ENCODE results near the gene UBE2G2. TPM values are rescaled to one million over a fixed set of nuclear protein-coding genes. Genes with fewer than 3 reads are reported as not detected.

The UBE2G2 gene
- polyA plus RNA-seq, 1 donor from 2014 or later = 127 TPM

- Histone ChIP-seq H3K9ac (ENCODE audit: low read length) (no peak overlapping the region), H3K9me3 (ENCODE audit: low read length) (no peaks in the 10 kb centered on the region), H3F3A (ENCODE audit: insufficient read depth, low read length, poor library complexity, severe bottlenecking) (no peaks in the 10 kb centered on the region), H3K36me3 (ENCODE audit: insufficient read depth, low read length) (no peaks in the 10 kb centered on the region), H4K20me1 (ENCODE audit: insufficient read depth) (no peaks in the 10 kb centered on the region), H3K27me3 (ENCODE audit: insufficient read depth, low read depth, low read length) (no peaks in the 10 kb centered on the region), H3K79me2 (replicated peaks; ENCODE audit: insufficient read depth, low read length) (no peaks in the 10 kb centered on the region), H3K27ac (ENCODE audit: low read length) (no peak overlapping the region), H3K4me3 (ENCODE audit: low read length) (no peak overlapping the region), H3K9me2 (ENCODE audit: insufficient read depth, low read length) (no peaks in the 10 kb centered on the region), H2AFZ (ENCODE audit: low read depth, low read length) (no peak overlapping the region), H3K4me2 (ENCODE audit: low read length) (no peak overlapping the region)
- TF ChIP-seq SMC3 (conservative IDR thresholded peaks at IDR 0.05; ENCODE audit: poor library complexity) = no peak
- no peak for TF ChIP-seq POLR2AphosphoS5 (IDR thresholded peaks at IDR 0.05)
- no peak for TF ChIP-seq EZH2 (IDR thresholded peaks at IDR 0.05; ENCODE audit: borderline replicate concordance, insufficient read depth, low read length, poor library complexity, severe bottlenecking)
- TF ChIP-seq REST (IDR thresholded peaks at IDR 0.05; ENCODE audit: borderline replicate concordance) = no peak
- no peak for TF ChIP-seq MXI1 (conservative IDR thresholded peaks at IDR 0.05; ENCODE audit: poor library complexity, severe bottlenecking)
- no peak for TF ChIP-seq CTCF (IDR thresholded peaks at IDR 0.05; ENCODE audit: poor library complexity, severe bottlenecking)
- no peak for TF ChIP-seq RAD21 (conservative IDR thresholded peaks at IDR 0.05)
- TF ChIP-seq TAF1 (IDR thresholded peaks at IDR 0.05; ENCODE audit: low read depth) = no peak
- TF ChIP-seq EP300 (conservative IDR thresholded peaks at IDR 0.05; ENCODE audit: poor library complexity, severe bottlenecking) = no peak
These were observed 32.8 kb upstream of the UBE2G2 start for GRCh38 chr21:44834231-44834950.

- Histone ChIP-seq H3K79me2 (replicated peaks; ENCODE audit: insufficient read depth, low read length) (no peaks in the 10 kb centered on the region), H3K9ac (ENCODE audit: low read length) (no peak overlapping the region), H3K4me3 (ENCODE audit: low read length) (no peak overlapping the region), H3K27ac (ENCODE audit: low read length) (no peak overlapping the region), H3K27me3 (ENCODE audit: insufficient read depth, low read depth, low read length) (no peaks in the 10 kb centered on the region), H4K20me1 (ENCODE audit: insufficient read depth) (no peaks in the 10 kb centered on the region), H3K9me3 (ENCODE audit: low read length) (peaks cover 5% of the 10 kb centered on the region), H3K9me2 (ENCODE audit: insufficient read depth, low read length) (no peaks in the 10 kb centered on the region), H2AFZ (ENCODE audit: low read depth, low read length) (no peak overlapping the region), H3F3A (ENCODE audit: insufficient read depth, low read length, poor library complexity, severe bottlenecking) (no peaks in the 10 kb centered on the region), H3K36me3 (ENCODE audit: insufficient read depth, low read length) (no peaks in the 10 kb centered on the region), H3K4me2 (ENCODE audit: low read length) (no peak overlapping the region)
- no peak for TF ChIP-seq MXI1 (conservative IDR thresholded peaks at IDR 0.05; ENCODE audit: poor library complexity, severe bottlenecking)
- TF ChIP-seq REST (IDR thresholded peaks at IDR 0.05; ENCODE audit: borderline replicate concordance) = no peak
- TF ChIP-seq RAD21 (conservative IDR thresholded peaks at IDR 0.05) = no peak
- no peak for TF ChIP-seq SMC3 (conservative IDR thresholded peaks at IDR 0.05; ENCODE audit: poor library complexity)
- TF ChIP-seq EZH2 (IDR thresholded peaks at IDR 0.05; ENCODE audit: borderline replicate concordance, insufficient read depth, low read length, poor library complexity, severe bottlenecking) = no peak
- no peak for TF ChIP-seq POLR2AphosphoS5 (IDR thresholded peaks at IDR 0.05)
- no peak for TF ChIP-seq TAF1 (IDR thresholded peaks at IDR 0.05; ENCODE audit: low read depth)
- no peak for TF ChIP-seq EP300 (conservative IDR thresholded peaks at IDR 0.05; ENCODE audit: poor library complexity, severe bottlenecking)
- no peak for TF ChIP-seq CTCF (IDR thresholded peaks at IDR 0.05; ENCODE audit: poor library complexity, severe bottlenecking)
These were observed 32.0 kb upstream of the UBE2G2 start for GRCh38 chr21:44833663-44834062.

All from neural cell (in vitro differentiated cells).